HG03442 (cell line): ENCODE measurements around the gene RNF220.
"Not testable (repeated sequence)": the region's sequence is repeated elsewhere in the genome, so short reads cannot be mapped to it uniquely, and the experiment has no call there.

Source experiments
- ATAC-seq: cut with Tn5 transposase; IDR thresholded peaks from one replicate; pipeline ENCODE4 v1.9.1; 2021; ENCODE audit warnings: mild to moderate bottlenecking, moderate library complexity; ENCODE audit not compliant: unreplicated experiment

Gene RNF220

GRCh38 chr1:44545961-44546360, 140.9 kb downstream of the RNF220 start:
- ATAC-seq = no peak

GRCh38 chr1:44546403-44547053, 141.5 kb downstream of the RNF220 start:
- ATAC-seq = no peak

GRCh38 chr1:44547361-44547760, 142.3 kb downstream of the RNF220 start:
- ATAC-seq = no peak

- ATAC-seq = no peak
Observed at GRCh38 chr1:44547837-44548236, 142.8 kb downstream of the RNF220 start.

- ATAC-seq = no peak
Observed at GRCh38 chr1:44549510-44549909, 144.5 kb downstream of the RNF220 start.

- no peak for ATAC-seq
Observed at GRCh38 chr1:44553127-44553758, 148.2 kb downstream of the RNF220 start.

- ATAC-seq = no peak
Observed at GRCh38 chr1:44553771-44554170, 148.7 kb downstream of the RNF220 start.

- ATAC-seq = no peak
Observed at GRCh38 chr1:44554706-44555105, 149.7 kb downstream of the RNF220 start.

GRCh38 chr1:44557778-44558177, 152.7 kb downstream of the RNF220 start:
- no peak for ATAC-seq

- ATAC-seq = no peak
Observed at GRCh38 chr1:44558883-44559282, 153.8 kb downstream of the RNF220 start.

- no peak for ATAC-seq
Observed at GRCh38 chr1:44559330-44559729, 154.3 kb downstream of the RNF220 start.

- ATAC-seq = no peak
Observed at GRCh38 chr1:44559913-44560312, 154.9 kb downstream of the RNF220 start.

- not testable (repeated sequence) for ATAC-seq
Observed at GRCh38 chr1:44560696-44561095, 155.6 kb downstream of the RNF220 start.

- ATAC-seq = no peak
Observed at GRCh38 chr1:44565259-44565750, 160.2 kb downstream of the RNF220 start.

GRCh38 chr1:44565833-44566232, 160.8 kb downstream of the RNF220 start:
- no peak for ATAC-seq

GRCh38 chr1:44566281-44567046, 161.4 kb downstream of the RNF220 start:
- no peak for ATAC-seq

GRCh38 chr1:44568128-44568900, 163.3 kb downstream of the RNF220 start:
- no peak for ATAC-seq

- no peak for ATAC-seq
Observed at GRCh38 chr1:44569491-44569890, 164.4 kb downstream of the RNF220 start.

- no peak for ATAC-seq
Observed at GRCh38 chr1:44571712-44572571, 166.9 kb downstream of the RNF220 start.

- ATAC-seq = no peak
Observed at GRCh38 chr1:44572572-44572879, 167.5 kb downstream of the RNF220 start.
